Activated CD4-positive, alpha-beta T cell treated with anti-CD3 and anti-CD28 coated beads for 4 hours (primary cell): Measurements from ENCODE around the gene SP140L.
A peak's percentile ranks its signal among the peaks of the same experiment; 100 is the strongest.
"Not testable (repeated sequence)": the region's sequence is repeated elsewhere in the genome, so short reads cannot be mapped to it uniquely, and the experiment has no call there.

Source experiments
- DNase-seq, 2 donors: peaks; one replicate each; pipeline ENCODE4 v3.0.0-alpha.2; 2020

Gene SP140L

GRCh38 chr2:230324503-230324902, 2.5 kb upstream of the SP140L start:
- no peak for DNase-seq

- no peak for DNase-seq
Observed at GRCh38 chr2:230325316-230326243, 1.4 kb upstream of the SP140L start.

GRCh38 chr2:230327418-230328154, 593 bp downstream of the SP140L start:
- no peak for DNase-seq

- no peak for DNase-seq
Observed at GRCh38 chr2:230328155-230328458, 1.1 kb downstream of the SP140L start.

- no peak for DNase-seq
Observed at GRCh38 chr2:230329946-230330605, 3.1 kb downstream of the SP140L start.

GRCh38 chr2:230330725-230331124, 3.7 kb downstream of the SP140L start:
- no peak for DNase-seq

GRCh38 chr2:230335461-230335863, 8.5 kb downstream of the SP140L start:
- no peak for DNase-seq

- no peak for DNase-seq
Observed at GRCh38 chr2:230335864-230336506, 9.0 kb downstream of the SP140L start.

- not testable (repeated sequence) for DNase-seq
Observed at GRCh38 chr2:230341936-230342528, 15.0 kb downstream of the SP140L start.

GRCh38 chr2:230343041-230343624, 16.1 kb downstream of the SP140L start:
- DNase-seq = not testable (repeated sequence)

GRCh38 chr2:230343747-230344146, 16.8 kb downstream of the SP140L start:
- no peak for DNase-seq

GRCh38 chr2:230346465-230346864, 19.5 kb downstream of the SP140L start:
- DNase-seq = no peak

- no peak for DNase-seq
Observed at GRCh38 chr2:230346921-230347533, 20.0 kb downstream of the SP140L start.

GRCh38 chr2:230347659-230348305, 20.8 kb downstream of the SP140L start:
- peak; percentile 42 to 51 for DNase-seq

GRCh38 chr2:230348787-230349186, 21.8 kb downstream of the SP140L start:
- DNase-seq = no peak

GRCh38 chr2:230356084-230356483, 29.1 kb downstream of the SP140L start:
- DNase-seq = no peak

- DNase-seq = no peak
Observed at GRCh38 chr2:230358305-230358704, 31.3 kb downstream of the SP140L start.

- DNase-seq = no peak
Observed at GRCh38 chr2:230360028-230360427, 33.0 kb downstream of the SP140L start.

- no peak for DNase-seq
Observed at GRCh38 chr2:230362030-230362691, 35.2 kb downstream of the SP140L start.

- no peak for DNase-seq
Observed at GRCh38 chr2:230382108-230382507, 55.1 kb downstream of the SP140L start.

GRCh38 chr2:230383453-230383852, 56.5 kb downstream of the SP140L start:
- no peak for DNase-seq
